DMS153 treated with DMSO at 0.1 percent for 48 hours (cell line): Measurements from ENCODE around the gene SIRT2.

ENCODE experiments used
- DNase-seq: peaks from one replicate; lab custom pipeline; 2025; ENCODE audit not compliant: unreplicated experiment; lab: John Stamatoyannopoulos, UW

Gene SIRT2

GRCh38 chr19:38845374-38846024 lies 53.9 kb downstream of the SIRT2 start:
- DNase-seq = no peak

GRCh38 chr19:38844093-38844686 lies 55.2 kb downstream of the SIRT2 start:
- DNase-seq = no peak

GRCh38 chr19:38843175-38843758 lies 56.2 kb downstream of the SIRT2 start:
- DNase-seq = no peak

GRCh38 chr19:38842439-38843174 lies 56.8 kb downstream of the SIRT2 start:
- no peak for DNase-seq

- DNase-seq = no peak
Measured at GRCh38 chr19:38841787-38842438, 57.5 kb downstream of the SIRT2 start.

- DNase-seq = no peak
Measured at GRCh38 chr19:38841180-38841766, 58.1 kb downstream of the SIRT2 start.

GRCh38 chr19:38840583-38840968 lies 58.8 kb downstream of the SIRT2 start:
- no peak for DNase-seq

- DNase-seq = no peak
Measured at GRCh38 chr19:38839816-38840582, 59.4 kb downstream of the SIRT2 start.

GRCh38 chr19:38838986-38839761 lies 60.2 kb downstream of the SIRT2 start:
- DNase-seq = no peak

- DNase-seq = no peak
Measured at GRCh38 chr19:38838208-38838985, 61.0 kb downstream of the SIRT2 start.

- no peak for DNase-seq
Measured at GRCh38 chr19:38837656-38838121, 61.7 kb downstream of the SIRT2 start.

- no peak for DNase-seq
Measured at GRCh38 chr19:38836983-38837626, 62.3 kb downstream of the SIRT2 start.

- DNase-seq = no peak
Measured at GRCh38 chr19:38836159-38836982, 63.0 kb downstream of the SIRT2 start.

GRCh38 chr19:38834590-38834989 lies 64.8 kb downstream of the SIRT2 start:
- no peak for DNase-seq

GRCh38 chr19:38834104-38834490 lies 65.3 kb downstream of the SIRT2 start:
- DNase-seq = no peak

GRCh38 chr19:38833092-38833425 lies 66.4 kb downstream of the SIRT2 start:
- no peak for DNase-seq

- DNase-seq = no peak
Measured at GRCh38 chr19:38831142-38831605, 68.2 kb downstream of the SIRT2 start.
